ENCODE measurements around the gene KCNMB1.
A peak's percentile ranks its signal among the peaks of the same experiment; 100 is the strongest.

The KCNMB1 gene

DNA sequence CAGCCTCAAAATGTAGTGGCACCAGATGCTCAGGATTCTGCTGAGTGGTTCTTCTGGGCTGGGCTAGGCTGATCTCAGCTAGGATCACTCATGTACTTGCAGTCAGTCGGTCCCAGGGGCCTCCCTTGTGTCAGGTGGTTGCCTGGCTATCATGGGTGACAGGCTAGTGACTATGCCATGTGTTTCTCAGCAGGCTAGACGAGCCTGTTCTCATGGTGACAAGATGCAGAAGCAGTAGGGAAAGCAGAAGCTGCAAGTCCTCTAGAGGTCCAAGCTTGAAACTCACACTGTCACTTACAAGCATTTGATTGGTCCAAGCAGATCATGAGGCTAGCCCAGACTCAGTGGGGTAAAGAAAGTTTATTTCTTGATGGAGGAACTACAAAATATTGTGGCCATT, 15.2 kb upstream of the KCNMB1 start:
- Histone ChIP-seq H3K27me3 (ENCODE audit: control insufficient read depth in 2 of 2, insufficient read depth in 2 of 2, low read length in 2 of 2) (no peaks in the 10 kb centered on the region), H3K36me3 (ENCODE audit: control insufficient read depth in 2 of 2, insufficient read depth in 2 of 2, low read length in 2 of 2) (no peaks in the 10 kb centered on the region), H3K27ac (ENCODE audit: low read depth in 2 of 2, low read length in 2 of 2) (no peak overlapping the region)

DNA sequence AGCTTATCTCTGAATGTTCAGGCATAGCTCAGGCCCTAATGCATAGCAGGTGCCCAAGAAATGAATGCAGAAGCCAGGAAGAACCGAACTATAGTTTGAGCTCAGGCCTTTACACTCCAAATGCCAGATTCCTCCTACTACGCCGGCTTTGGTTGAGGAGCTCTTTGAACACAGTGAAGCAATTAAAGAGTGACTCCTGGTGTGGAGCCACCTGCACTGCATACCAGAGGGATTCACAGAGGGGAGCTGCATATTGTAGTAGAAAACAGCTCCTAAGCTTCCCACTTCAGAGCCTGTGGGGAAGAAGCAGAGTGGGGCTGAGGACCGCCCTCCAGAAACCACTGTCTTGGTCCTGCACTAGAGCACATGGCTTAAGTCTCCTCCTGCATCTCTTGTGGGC, 14.5 kb upstream of the KCNMB1 start:
- no peak overlapping the region for H3K4me3 ChIP-seq (ENCODE audit: low read length in 2 of 2)
- H3K36me3 ChIP-seq (ENCODE audit: control insufficient read depth in 2 of 2, insufficient read depth in 2 of 2, low read length in 2 of 2): no peaks in the 10 kb centered on the region
- H3K4me1 ChIP-seq (ENCODE audit: control insufficient read depth in 2 of 2, insufficient read depth in 2 of 2, low read length in 2 of 2): no peaks in the 10 kb centered on the region
- H3K9me3 ChIP-seq (ENCODE audit: control insufficient read depth in 2 of 2, low read length in 2 of 2): no peaks in the 10 kb centered on the region
- no peaks in the 10 kb centered on the region for H3K27me3 ChIP-seq (ENCODE audit: control insufficient read depth in 2 of 2, insufficient read depth in 2 of 2, low read length in 2 of 2)
- H3K27ac ChIP-seq (ENCODE audit: low read depth in 2 of 2, low read length in 2 of 2): no peak overlapping the region
- no peak overlapping the region for H3K9ac ChIP-seq (ENCODE audit: low read depth in 1 of 2, low read length in 2 of 2)

More for the DNA sequence above, 15.2 kb upstream of the KCNMB1 start:
- Histone ChIP-seq H3K9ac (ENCODE audit: low read depth in 1 of 2, low read length in 2 of 2) (no peak overlapping the region), H3K9me3 (ENCODE audit: control insufficient read depth in 2 of 2, low read length in 2 of 2) (no peaks in the 10 kb centered on the region), H3K4me1 (ENCODE audit: control insufficient read depth in 2 of 2, insufficient read depth in 2 of 2, low read length in 2 of 2) (no peaks in the 10 kb centered on the region), H3K4me3 (ENCODE audit: low read length in 2 of 2) (no peak overlapping the region)

DNA sequence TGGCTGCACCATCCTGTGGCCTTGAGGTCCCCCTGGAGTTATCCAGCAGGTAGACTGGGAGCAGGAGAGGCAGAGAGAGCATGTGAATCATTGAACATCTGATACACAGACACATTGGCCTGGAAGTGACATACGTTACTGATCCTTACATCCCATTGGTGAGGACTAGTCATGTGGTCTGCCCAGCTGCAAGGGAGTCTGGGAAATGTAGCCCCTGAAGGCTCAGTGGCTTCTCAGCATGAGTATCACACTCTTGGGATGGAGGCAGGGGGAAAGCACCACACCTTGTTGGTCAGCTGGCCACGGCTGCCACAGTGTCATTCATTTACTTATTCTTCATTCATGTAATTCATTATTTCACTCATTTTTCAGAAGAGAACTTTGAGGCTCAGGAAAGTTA, 13.3 kb upstream of the KCNMB1 start:
- H3K27ac ChIP-seq (ENCODE audit: low read depth in 2 of 2, low read length in 2 of 2): no peak overlapping the region
- no peaks in the 10 kb centered on the region for H3K9me3 ChIP-seq (ENCODE audit: control insufficient read depth in 2 of 2, low read length in 2 of 2)
- no peak overlapping the region for H3K4me3 ChIP-seq (ENCODE audit: low read length in 2 of 2)
- H3K36me3 ChIP-seq (ENCODE audit: control insufficient read depth in 2 of 2, insufficient read depth in 2 of 2, low read length in 2 of 2): no peaks in the 10 kb centered on the region
- no peak overlapping the region for H3K9ac ChIP-seq (ENCODE audit: low read depth in 1 of 2, low read length in 2 of 2)
- H3K27me3 ChIP-seq (ENCODE audit: control insufficient read depth in 2 of 2, insufficient read depth in 2 of 2, low read length in 2 of 2): no peaks in the 10 kb centered on the region
- H3K4me1 ChIP-seq (ENCODE audit: control insufficient read depth in 2 of 2, insufficient read depth in 2 of 2, low read length in 2 of 2): no peaks in the 10 kb centered on the region

DNA sequence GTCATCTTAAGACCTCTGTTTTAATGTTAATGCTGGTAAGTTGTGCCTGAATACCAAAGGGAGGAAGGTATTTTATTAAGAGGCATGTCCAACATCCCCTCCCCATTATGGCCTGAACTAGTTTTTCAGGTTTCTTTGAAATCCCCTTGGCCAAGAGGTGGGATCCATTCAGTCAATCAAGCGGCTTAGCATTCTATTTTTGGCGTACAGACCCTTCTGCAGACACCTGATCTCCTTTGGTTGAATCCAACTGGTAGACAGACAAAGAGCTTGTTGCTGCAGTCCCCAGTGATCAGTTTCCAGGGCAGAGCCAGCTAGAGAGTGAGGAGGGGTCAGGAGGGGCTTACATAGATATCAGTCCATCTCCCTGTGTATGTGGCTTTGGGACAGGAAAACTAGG, 7.9 kb upstream of the KCNMB1 start:
- no peak overlapping the region for H3K4me3 ChIP-seq (ENCODE audit: low read length in 2 of 2)
- no peak overlapping the region for H3K27ac ChIP-seq (ENCODE audit: low read depth in 2 of 2, low read length in 2 of 2)
- no peaks in the 10 kb centered on the region for H3K36me3 ChIP-seq (ENCODE audit: control insufficient read depth in 2 of 2, insufficient read depth in 2 of 2, low read length in 2 of 2)
- H3K4me1 ChIP-seq (ENCODE audit: control insufficient read depth in 2 of 2, insufficient read depth in 2 of 2, low read length in 2 of 2): no peaks in the 10 kb centered on the region
- no peaks in the 10 kb centered on the region for H3K9me3 ChIP-seq (ENCODE audit: control insufficient read depth in 2 of 2, low read length in 2 of 2)
- H3K9ac ChIP-seq (ENCODE audit: low read depth in 1 of 2, low read length in 2 of 2): no peak overlapping the region
- H3K27me3 ChIP-seq (ENCODE audit: control insufficient read depth in 2 of 2, insufficient read depth in 2 of 2, low read length in 2 of 2): no peaks in the 10 kb centered on the region

DNA sequence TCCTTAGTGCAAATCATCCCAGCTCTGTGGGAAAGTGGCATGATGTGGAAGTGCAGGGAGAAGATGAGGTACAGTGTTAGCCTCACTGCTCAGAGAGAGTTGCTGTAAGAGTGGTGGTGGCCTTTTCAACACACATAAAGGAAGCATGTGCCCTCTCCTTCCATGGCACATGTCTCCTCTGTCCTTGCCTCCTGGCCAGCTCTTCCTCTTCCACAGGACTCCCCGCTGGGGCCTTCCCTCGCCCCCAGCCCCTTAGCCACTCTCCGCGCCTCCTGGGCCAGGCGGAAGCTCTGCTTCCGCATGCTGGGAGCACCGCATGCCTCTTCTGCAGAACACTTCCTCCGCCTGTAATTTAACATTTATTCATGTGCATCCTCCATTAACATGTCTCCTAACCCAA, 4.8 kb upstream of the KCNMB1 start:
- H3K4me3 ChIP-seq (ENCODE audit: low read length in 2 of 2): no peak overlapping the region
- H3K36me3 ChIP-seq (ENCODE audit: control insufficient read depth in 2 of 2, insufficient read depth in 2 of 2, low read length in 2 of 2): no peaks in the 10 kb centered on the region
- no peak overlapping the region for H3K9ac ChIP-seq (ENCODE audit: low read depth in 1 of 2, low read length in 2 of 2)
- H3K4me1 ChIP-seq (ENCODE audit: control insufficient read depth in 2 of 2, insufficient read depth in 2 of 2, low read length in 2 of 2): no peaks in the 10 kb centered on the region
- no peak overlapping the region for H3K27ac ChIP-seq (ENCODE audit: low read depth in 2 of 2, low read length in 2 of 2)
- no peaks in the 10 kb centered on the region for H3K9me3 ChIP-seq (ENCODE audit: control insufficient read depth in 2 of 2, low read length in 2 of 2)
- H3K27me3 ChIP-seq (ENCODE audit: control insufficient read depth in 2 of 2, insufficient read depth in 2 of 2, low read length in 2 of 2): no peaks in the 10 kb centered on the region

DNA sequence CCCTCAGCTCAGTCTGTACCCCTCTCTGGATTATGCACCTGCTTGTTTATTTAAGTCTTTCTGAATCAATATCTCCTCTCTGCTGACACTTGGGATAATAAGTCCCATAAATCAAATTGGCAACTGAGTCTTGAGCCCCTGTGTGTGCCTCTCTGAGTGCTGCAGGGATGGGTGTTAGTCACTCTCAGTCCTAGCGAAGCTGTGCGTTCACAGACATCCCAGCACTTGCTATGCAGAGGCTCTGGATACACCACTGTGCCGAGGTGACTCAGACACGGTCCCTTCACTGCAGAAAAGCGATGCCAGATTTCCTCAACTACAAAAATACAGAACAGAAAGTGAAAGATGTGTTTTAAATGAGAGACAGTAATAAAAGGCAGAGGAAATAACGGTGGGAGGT, 4.1 kb upstream of the KCNMB1 start:
- no peak overlapping the region for H3K9ac ChIP-seq (ENCODE audit: low read depth in 1 of 2, low read length in 2 of 2)
- H3K4me1 ChIP-seq (ENCODE audit: control insufficient read depth in 2 of 2, insufficient read depth in 2 of 2, low read length in 2 of 2): no peaks in the 10 kb centered on the region
- no peak overlapping the region for H3K4me3 ChIP-seq (ENCODE audit: low read length in 2 of 2)
- H3K9me3 ChIP-seq (ENCODE audit: control insufficient read depth in 2 of 2, low read length in 2 of 2): no peaks in the 10 kb centered on the region
- no peaks in the 10 kb centered on the region for H3K27me3 ChIP-seq (ENCODE audit: control insufficient read depth in 2 of 2, insufficient read depth in 2 of 2, low read length in 2 of 2)
- H3K27ac ChIP-seq (ENCODE audit: low read depth in 2 of 2, low read length in 2 of 2): no peak overlapping the region
- no peaks in the 10 kb centered on the region for H3K36me3 ChIP-seq (ENCODE audit: control insufficient read depth in 2 of 2, insufficient read depth in 2 of 2, low read length in 2 of 2)

DNA sequence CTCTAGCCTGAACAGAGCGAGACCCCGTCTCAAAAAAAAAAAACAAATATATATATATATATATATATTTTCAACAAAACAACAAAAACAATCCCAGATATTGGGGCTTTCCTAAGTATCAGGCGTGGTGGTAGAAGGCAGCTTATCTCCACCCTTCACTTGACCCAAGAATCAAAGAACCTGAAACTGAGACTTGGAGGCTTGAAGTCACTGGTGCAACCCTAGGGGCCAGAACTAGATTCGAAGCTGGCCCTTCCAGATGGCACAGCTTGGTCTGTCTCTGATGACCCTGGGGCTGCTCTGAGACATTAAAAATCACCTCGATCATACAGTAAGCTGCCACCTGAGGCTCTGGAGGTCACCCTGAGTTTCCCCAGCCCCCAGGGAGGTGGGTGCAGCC, 1.3 kb upstream of the KCNMB1 start:
- Histone ChIP-seq H3K27ac (ENCODE audit: low read depth in 2 of 2, low read length in 2 of 2) (no peak overlapping the region), H3K4me1 (ENCODE audit: control insufficient read depth in 2 of 2, insufficient read depth in 2 of 2, low read length in 2 of 2) (no peaks in the 10 kb centered on the region), H3K36me3 (ENCODE audit: control insufficient read depth in 2 of 2, insufficient read depth in 2 of 2, low read length in 2 of 2) (no peaks in the 10 kb centered on the region), H3K9ac (ENCODE audit: low read depth in 1 of 2, low read length in 2 of 2) (no peak overlapping the region), H3K9me3 (ENCODE audit: control insufficient read depth in 2 of 2, low read length in 2 of 2) (no peaks in the 10 kb centered on the region), H3K4me3 (ENCODE audit: low read length in 2 of 2) (no peak overlapping the region), H3K27me3 (ENCODE audit: control insufficient read depth in 2 of 2, insufficient read depth in 2 of 2, low read length in 2 of 2) (no peaks in the 10 kb centered on the region)

DNA sequence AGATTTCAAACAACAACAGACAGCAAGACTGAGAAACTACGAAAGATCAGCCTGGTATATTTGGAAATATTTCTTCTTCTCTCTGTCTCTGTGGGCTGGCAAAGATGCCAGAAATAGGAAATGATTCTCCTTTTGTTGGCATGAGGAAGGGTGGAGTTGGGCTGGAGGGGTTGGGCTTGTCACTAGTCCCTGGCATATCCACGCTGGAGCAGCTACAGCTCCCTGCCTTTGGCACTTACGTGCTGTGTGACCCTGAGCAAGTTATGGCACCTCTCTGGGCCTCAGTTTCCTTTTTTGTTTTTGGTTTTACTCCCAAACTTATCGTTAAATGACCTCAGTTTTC, 354 bp upstream of the KCNMB1 start:
- Histone ChIP-seq H3K36me3 (ENCODE audit: control insufficient read depth in 2 of 2, insufficient read depth in 2 of 2, low read length in 2 of 2) (no peaks in the 10 kb centered on the region), H3K9me3 (ENCODE audit: control insufficient read depth in 2 of 2, low read length in 2 of 2) (no peaks in the 10 kb centered on the region), H3K27me3 (ENCODE audit: control insufficient read depth in 2 of 2, insufficient read depth in 2 of 2, low read length in 2 of 2) (no peaks in the 10 kb centered on the region), H3K4me1 (ENCODE audit: control insufficient read depth in 2 of 2, insufficient read depth in 2 of 2, low read length in 2 of 2) (no peaks in the 10 kb centered on the region), H3K27ac (ENCODE audit: low read depth in 2 of 2, low read length in 2 of 2) (peak overlapping the region; percentile 21 to 63), H3K4me3 (ENCODE audit: low read length in 2 of 2) (peak overlapping the region; percentile 10 to 55), H3K9ac (ENCODE audit: low read depth in 1 of 2, low read length in 2 of 2) (peak overlapping the region in 1 of 2 donors; percentile 17)

DNA sequence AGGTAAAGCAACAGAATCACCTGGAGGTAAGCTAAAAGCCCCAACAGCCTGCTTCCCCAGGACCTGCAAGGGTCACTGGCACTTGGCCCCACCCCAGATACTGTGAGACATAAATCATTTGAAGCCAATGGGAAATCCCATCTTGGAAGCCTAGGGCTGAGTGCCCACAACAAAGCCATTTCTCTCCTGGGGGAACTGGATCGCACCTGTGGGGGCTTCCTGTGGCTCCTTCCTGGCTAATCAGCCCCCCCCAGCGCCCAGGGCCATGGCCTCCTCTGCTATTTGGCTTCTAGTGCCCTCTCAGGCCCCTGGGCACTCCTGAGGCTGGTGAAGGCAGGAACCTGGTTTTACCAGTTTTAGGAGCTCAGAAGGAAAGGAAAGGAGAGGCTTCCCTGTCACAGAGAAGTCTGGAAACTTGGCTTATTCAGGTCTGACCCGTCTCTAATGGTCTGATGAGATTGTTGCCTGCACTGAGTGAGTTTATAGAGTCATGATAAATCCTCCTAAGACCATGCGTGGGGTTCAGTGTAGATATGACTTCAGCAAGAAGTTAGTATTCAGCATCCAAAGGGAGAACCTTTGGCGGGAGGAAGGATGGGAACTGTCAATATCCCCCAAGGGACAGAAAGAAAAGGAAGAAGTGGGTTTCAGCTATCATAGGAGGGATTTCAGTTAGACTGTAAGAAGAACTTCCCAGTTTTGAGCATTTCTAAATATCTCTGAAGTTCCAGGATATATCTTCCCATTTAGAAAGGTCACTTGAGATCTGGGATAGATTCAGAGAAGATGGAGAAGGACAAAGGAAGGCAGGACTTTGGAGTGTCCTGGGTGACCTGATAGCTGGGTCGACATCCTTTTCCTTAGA, 1.2 kb downstream of the KCNMB1 start:
- Histone ChIP-seq H3K9ac (ENCODE audit: low read depth in 1 of 2, low read length in 2 of 2) (peak overlapping the region; percentile 17 to 23), H3K4me1 (ENCODE audit: control insufficient read depth in 2 of 2, insufficient read depth in 2 of 2, low read length in 2 of 2) (no peaks in the 10 kb centered on the region), H3K4me3 (ENCODE audit: low read length in 2 of 2) (peak overlapping the region; percentile 28 to 55), H3K27ac (ENCODE audit: low read depth in 2 of 2, low read length in 2 of 2) (peak overlapping the region in 1 of 2 donors; percentile 63), H3K9me3 (ENCODE audit: control insufficient read depth in 2 of 2, low read length in 2 of 2) (no peaks in the 10 kb centered on the region), H3K27me3 (ENCODE audit: control insufficient read depth in 2 of 2, insufficient read depth in 2 of 2, low read length in 2 of 2) (no peaks in the 10 kb centered on the region), H3K36me3 (ENCODE audit: control insufficient read depth in 2 of 2, insufficient read depth in 2 of 2, low read length in 2 of 2) (no peaks in the 10 kb centered on the region)

DNA sequence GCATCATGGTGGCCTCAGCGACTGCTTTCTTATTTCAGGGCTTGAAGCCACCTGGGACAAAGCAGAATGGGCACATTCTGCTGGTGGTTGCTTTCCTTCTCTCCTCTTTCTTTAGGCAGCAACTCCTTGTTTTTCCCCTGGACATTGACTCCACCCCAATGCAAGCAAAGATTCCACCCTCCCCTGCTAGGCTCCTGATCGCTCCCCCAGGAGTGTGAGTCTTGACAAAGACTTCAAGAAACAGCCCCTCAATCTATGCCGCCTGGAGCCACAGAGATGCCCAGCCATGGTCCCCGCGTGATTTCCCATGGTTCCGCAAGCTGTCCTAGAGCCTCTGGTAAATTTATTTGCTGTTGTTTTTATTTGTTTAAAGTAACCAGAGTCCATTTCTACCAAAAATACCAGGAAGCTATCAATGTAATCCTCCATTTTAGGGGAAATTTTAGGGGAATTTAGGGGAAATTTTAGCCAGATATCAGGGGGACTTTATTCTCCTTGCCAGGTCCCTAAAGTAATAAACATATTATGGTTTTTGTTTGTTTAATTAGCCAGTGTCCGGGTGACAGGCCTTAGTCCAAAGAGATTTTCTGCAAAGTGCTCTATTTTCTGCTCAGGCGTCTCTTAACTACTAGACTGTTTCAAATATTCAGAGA, 2.3 kb downstream of the KCNMB1 start:
- no peak overlapping the region for H3K27ac ChIP-seq (ENCODE audit: low read depth in 2 of 2, low read length in 2 of 2)
- no peaks in the 10 kb centered on the region for H3K36me3 ChIP-seq (ENCODE audit: control insufficient read depth in 2 of 2, insufficient read depth in 2 of 2, low read length in 2 of 2)
- no peaks in the 10 kb centered on the region for H3K27me3 ChIP-seq (ENCODE audit: control insufficient read depth in 2 of 2, insufficient read depth in 2 of 2, low read length in 2 of 2)
- no peaks in the 10 kb centered on the region for H3K9me3 ChIP-seq (ENCODE audit: control insufficient read depth in 2 of 2, low read length in 2 of 2)
- H3K4me3 ChIP-seq (ENCODE audit: low read length in 2 of 2): no peak overlapping the region
- no peak overlapping the region for H3K9ac ChIP-seq (ENCODE audit: low read depth in 1 of 2, low read length in 2 of 2)
- H3K4me1 ChIP-seq (ENCODE audit: control insufficient read depth in 2 of 2, insufficient read depth in 2 of 2, low read length in 2 of 2): no peaks in the 10 kb centered on the region
